ENCODE results near the gene POLR1G.
"Not testable (repeated sequence)": the region's sequence is repeated elsewhere in the genome, so short reads cannot be mapped to it uniquely, and the experiment has no call there.

POLR1G gene

DNA sequence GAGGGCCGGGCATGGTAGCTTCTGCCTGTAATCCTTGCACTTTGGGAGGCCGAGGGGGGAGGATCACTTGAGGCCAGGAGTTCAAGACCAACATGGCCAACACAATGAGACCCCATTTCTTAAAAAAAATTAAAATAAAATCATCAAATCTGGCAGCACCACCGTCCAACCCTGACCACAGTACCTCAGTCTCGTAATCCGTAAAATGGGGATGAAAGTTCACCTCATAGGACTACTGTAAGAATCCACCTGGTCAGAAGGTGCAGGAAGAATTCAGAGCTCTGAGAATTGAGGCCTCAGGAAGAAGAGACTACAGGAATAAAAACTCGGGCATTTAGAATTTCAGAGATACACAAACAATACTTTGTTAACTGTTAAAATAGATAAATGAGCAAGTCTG, 4.6 kb upstream of the POLR1G start:
- DNase-seq: no peak

DNA sequence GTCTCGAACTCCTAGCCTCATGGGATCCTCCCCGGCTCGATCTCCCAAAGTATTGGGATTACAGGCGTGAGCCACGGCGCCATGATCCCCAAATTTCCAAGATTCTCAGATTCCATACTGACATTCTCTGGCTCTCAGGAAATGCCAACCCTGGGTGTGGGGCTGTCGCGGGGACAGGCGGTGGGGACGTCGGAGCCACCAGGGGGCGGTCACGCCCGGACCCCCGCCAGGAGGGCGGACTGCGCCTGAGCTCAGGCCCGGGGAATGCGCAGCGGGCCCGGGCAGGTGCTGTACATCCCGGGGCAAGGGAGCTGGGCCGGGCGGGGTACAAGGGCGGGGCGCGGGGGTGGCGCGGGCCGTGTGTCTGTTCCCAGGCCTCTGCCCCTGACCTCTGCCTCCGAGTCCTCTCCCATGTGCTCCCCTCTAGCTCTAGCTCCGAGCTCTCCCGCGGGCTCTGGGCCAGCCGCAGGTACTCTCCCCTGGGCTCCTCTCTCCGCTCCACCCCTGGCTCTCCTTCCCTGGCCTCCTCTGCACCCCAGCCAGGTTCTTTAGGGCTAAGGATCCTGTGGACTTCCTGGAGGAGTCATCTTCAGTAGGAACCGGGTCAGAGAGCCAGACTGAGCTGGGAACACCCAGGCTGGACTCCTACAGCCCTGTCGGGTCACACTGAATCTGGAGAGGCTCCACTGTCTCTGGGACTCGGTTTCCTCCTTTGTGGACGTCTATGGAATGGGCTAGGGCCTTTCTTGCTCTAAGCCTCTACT, 4.0 kb upstream of the POLR1G start:
- DNase-seq: no peak

- DNase-seq: no peak
These were observed 3.2 kb upstream of the POLR1G start for GRCh38 chr19:45403272-45403671.

GRCh38 chr19:45403781-45404556, 2.5 kb upstream of the POLR1G start:
- no peak for DNase-seq

DNA sequence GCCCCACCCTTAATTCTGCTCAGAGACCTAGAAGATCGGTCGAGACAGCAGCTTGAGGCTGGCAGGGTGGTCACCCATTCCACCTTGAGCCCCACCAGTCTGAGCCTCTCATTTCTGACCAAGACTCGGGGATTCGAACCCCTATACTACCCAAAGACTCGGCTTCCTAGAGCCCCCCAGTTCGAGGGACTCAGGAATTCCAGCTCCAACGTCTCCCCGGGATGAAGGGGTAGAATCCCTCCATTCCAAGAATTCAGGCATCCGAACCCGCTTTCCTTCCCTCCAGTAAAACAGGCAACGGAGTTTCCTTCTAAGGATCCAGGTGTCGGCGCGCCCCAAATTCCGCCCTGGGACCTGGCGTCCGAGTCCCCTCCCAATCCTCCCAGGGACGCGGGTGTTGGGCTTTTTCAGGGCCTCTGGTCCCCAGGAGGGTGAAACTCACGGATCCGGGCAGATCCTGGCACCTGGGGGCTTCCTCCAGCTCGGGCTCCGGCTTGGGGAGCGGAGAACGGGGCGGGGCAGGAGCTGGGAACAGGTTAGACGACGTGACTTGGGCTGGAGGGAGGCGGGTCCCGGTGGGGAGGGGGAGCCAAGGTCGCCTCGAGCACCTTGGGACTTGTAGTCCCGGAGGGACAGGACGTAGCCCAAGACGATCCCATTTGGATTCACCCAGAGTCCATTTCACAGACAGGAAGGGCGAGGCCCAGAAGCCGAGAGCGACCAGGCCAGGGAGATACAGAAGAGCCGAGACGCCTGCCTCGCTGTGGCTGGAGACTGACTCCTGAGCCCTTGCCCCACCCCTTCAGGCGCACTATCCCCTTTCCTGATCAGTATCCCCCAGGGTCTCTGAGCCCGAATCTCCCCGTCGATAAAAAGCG, 1.6 kb upstream of the POLR1G start, which contains the start of gene PPP1R13L:
Gene PPP1R13L, minus strand, starts transcription at position 513 of the 878 bp plus-strand sequence. CDS start 6,751 bp downstream, outside the sequence.
- DNase-seq: no peak

DNA sequence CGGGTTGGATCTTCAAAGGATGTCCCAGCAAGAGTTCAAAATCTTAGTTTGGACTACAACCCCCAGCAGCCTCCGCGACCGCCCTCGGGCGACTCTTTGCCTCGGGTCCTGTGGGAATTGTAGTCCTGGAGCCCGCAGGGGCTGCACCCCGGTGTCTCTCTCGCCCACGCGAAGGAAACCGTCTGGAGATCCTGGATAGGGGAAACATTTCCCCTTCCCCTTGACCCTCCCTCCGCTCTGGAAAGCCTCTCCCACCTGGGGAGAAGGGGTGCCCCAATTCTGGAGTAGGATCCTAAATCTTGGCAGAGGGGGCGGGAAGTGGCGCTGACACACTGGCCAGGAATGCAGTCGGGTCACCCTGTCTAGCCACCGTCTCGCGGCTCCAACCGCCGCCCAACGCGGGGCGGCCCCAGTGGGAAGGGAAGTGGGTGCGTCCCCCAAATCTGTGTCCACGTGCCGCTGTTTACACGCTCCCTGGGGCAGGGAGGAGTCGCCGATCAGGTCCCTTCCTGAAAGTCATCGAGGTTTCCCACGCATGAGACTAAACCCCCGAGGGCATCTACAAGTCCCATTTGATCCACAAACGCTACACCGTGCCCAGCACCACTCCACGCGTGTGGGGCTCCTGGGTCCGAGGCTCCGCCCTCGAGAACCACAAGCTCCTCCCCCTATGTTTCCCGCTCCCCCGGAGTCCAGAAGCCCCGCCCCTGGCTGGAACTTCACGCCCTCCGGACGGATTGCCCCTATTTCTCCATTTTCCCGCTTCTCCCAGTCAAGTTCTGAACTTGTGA, 814 bp upstream of the POLR1G start:
- DNase-seq: peak; percentile 73

DNA sequence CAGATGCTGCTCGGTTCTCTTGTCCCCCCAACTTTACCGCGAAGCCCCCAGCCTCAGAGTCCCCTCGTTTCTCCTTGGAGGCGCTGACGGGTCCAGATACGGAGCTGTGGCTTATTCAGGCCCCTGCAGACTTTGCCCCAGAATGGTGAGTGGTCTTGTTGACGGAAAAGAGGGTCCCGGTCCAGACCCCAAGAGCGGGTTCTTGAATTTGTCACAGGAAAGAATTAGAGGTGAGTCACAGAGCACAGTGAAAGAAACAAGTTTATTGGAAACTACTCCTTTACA, 589 bp downstream of the POLR1G start:
- DNase-seq: no peak

DNA sequence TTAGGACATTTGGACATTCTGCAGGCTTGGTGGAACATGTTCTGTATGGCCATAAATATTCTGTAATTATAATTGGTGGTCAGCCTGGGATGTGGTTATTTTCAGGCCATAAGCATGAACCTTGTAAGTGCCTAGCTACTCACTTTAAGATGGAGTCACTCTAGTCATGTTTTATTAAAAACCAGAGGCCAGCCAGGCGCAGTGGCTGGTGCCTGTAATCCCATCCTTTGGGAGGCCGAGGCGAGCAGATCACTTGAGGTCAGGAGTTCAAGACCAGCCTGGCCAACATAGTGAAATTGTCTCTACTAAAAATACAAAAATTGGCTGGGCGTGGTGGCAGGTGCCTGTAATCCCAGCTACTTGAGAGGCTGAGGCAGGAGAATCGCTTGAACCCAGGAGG, 1.1 kb downstream of the POLR1G start:
- not testable (repeated sequence) for DNase-seq

DNA sequence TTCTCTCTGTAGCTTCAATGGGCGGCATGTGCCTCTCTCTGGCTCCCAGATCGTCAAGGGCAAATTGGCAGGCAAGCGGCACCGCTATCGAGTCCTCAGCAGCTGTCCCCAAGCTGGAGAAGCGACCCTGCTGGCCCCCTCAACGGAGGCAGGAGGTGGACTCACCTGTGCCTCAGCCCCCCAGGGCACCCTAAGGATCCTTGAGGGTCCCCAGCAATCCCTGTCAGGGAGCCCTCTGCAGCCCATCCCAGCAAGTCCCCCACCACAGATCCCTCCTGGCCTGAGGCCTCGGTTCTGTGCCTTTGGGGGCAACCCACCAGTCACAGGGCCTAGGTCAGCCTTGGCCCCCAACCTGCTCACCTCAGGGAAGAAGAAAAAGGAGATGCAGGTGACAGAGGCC, 1.7 kb downstream of the POLR1G start:
- no peak for DNase-seq

- no peak for DNase-seq
These were observed 2.5 kb downstream of the POLR1G start for GRCh38 chr19:45408830-45409556.

GRCh38 chr19:45409557-45409920, 3.1 kb downstream of the POLR1G start:
- DNase-seq: no peak

- not testable (repeated sequence) for DNase-seq
These were observed 3.9 kb downstream of the POLR1G start for GRCh38 chr19:45410330-45410729.

- DNase-seq: no peak
These were observed 7.1 kb downstream of the POLR1G start for GRCh38 chr19:45413497-45413896.

DNA sequence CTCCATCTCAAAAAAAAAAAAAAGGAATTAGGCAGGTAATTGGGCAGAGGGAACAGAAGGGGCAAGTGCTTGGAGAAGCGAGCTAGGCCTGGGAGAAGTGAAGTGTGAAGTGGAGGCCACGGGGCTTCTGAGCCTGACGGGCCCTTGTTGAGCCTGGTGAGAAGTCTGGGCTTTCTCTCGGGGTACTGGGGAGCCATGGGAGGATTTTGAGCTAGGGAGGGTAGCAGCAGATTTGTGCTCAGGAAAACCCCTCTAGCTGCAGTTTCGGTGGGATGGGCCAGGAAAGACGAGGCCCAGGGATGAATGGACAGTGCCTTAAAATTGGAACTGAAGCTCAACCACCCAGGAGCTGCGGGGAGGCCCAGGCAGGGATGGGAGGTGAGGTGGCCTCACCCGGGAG, 8.0 kb downstream of the POLR1G start:
- DNase-seq: no peak

DNA sequence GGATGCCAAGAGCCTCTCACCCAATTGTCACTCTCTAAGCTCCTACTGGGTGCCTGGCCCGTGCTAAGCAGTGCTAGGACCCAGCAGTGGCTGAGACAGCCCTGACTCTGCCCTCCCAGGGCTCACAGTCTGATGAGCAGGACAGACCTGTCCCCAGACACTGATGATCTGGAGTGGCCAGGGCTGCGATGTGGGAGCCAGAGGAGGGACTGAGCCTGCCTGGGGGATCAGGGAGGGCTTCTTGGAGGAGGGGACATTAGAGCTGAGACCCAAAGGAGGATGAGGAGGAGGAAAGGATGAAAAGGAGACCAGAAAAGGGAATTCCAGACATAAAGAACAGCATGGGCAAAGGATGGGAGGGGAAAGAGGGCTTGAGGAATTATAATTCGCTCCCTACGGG, 10.7 kb downstream of the POLR1G start:
- DNase-seq: no peak

DNA sequence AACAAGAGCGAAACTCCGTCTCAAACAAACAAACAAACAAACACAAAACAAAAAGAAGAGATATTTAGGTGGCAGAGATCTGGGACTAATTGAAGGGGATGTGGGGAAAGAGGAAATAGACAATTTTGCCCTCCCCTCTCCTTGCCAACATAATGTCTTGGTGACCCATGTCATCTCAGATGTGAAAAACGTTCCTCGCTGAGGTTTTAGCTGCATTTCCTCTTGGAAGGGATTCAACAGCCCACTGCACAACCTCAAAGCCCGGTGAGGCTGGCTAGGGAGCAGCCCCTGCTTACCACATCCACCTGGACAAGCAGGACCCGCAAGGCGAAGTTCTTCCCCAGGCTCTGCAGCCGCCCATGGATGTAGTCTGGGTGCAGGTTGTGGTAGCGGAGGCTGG, 12.4 kb downstream of the POLR1G start:
- no peak for DNase-seq

GRCh38 chr19:45419396-45419795, 13.0 kb downstream of the POLR1G start:
- DNase-seq: no peak

GRCh38 chr19:45419895-45420294, 13.5 kb downstream of the POLR1G start:
- DNase-seq: no peak

GRCh38 chr19:45420356-45420755, 13.9 kb downstream of the POLR1G start:
- no peak for DNase-seq

DNA sequence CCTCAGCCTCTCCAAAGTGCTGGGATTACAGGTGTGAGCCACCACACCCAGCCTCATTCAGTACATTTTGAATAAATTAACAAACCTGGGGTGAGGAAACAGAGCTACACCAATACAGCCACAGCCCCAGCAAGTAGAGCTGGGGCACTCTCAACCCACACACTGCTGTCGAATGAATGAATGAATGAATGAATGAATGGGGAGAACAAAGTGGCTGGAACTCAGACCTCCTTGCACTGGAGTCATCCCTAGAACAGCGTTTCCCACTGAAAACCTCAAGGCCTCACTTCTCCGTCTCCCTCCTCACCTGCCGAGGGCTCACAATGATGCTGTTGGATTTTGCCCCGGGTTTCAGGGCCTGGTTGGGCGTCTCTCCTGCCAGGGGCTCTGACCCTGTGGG, 14.4 kb downstream of the POLR1G start:
- DNase-seq: no peak

- DNase-seq: no peak
These were observed 15.6 kb downstream of the POLR1G start for GRCh38 chr19:45421947-45422498.
